ENCODE results near the gene PAQR4.

The PAQR4 gene

DNA sequence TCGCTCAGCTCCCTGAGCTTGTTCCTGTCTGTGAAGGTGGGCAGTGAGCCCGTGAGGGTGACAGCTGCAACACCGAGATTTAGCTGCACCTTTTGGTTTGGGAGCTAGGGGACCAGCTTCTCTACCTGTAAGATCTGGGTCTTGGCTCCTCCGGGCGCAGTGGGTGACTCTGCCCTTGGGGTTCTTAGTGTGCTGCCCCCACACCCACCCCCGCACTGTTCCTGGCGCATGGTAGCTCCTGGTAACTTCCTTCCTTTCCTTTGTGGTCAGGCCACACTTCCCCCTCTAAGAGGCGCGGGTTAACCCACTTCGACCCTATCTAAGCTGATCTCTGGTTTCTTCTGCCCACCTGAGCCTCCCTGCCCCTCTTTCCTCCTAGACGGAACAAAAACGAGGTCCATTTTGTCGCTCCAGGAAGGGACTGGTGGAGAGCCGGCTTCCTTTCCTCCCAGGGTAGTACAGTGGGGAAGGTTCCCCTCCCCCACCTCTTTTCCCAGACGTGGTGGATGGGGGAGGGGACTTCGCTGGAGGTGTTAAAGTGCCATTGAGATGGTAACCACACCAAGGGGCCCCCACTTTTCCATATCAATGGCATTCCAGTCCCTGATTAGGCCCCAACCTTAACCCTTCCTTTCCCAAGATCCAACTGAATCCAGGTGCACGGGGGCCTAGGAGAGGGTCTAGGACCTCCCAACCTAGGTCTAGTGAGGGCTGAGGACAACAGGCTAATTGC lies 39.0 kb downstream of the PAQR4 start:
- no peak for DNase-seq

DNA sequence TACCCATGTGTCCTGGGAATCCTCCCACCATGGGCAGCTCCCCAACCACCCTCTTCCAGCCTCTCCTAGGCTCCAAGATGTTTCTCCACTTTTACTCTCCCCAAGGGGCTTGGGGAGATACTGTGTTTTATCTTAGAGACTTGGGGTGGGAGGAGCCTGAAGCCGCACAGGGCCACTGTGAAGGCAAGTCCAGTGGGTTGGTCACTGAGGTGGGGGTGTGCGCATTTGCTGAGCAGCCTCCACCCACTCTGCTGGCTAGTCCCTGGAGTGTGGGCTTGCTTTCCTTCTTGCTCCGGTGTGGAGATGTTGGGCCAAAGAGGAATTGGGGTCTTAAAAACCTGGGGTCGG lies 39.5 kb downstream of the PAQR4 start:
- no peak for DNase-seq

DNA sequence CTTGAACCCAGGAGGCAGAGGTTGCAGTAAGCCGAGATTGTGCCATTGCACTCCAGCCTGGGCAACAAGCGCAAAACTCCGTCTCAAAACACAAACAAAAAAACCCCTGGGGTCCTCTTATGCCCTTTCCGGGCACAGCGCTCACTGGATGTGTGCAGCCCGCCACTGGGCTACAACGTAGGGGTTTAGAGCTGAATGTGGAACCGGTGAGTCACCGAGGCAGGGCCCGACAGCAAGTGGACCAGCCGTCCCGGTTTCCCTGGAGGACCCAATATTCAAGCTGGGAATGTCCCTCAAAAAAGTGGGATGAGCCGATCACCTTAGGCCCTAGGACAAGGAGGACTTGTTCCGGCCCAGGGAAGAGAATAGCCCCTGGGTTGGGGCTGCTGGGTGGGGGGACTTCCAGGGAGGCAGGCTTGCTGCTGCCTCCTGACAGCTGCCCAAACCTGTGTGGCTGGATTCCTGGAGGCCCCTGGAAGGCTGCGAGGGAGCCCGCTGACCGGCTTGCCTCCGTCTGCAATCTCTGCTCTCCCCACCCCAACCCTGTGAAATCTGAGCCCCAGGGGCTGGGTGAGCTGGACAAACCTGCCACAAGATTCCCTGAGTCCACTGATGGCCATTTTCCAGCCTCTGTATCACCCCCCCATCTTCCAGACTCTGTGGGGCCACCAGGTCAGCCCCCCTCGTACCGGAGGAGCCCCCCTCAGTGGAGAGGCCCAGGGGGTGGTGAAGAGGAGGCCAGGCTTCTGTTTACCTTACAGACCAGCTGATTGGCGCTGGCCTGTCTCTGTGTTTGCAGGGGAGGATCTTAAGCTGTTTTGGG lies 40.6 kb downstream of the PAQR4 start:
- DNase-seq, result no peak

DNA sequence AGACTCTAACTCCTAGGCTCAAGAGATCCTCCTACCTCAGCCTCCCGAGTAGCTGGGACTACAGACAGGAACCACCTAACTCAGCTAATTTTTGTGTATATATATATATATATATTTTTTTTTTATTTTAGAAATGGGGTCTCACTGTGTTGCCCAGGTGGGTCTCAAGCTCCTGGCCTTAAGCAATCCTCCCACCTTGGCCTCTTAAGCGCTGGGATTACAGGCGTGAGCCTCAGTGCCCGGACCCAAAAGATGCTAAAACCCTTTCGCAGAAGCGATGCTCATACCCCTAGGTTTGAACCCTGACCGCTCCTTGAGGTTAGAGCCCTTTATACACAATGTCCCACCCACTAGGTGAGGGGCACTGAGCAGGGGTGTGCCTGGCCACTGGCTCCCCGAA lies 41.4 kb downstream of the PAQR4 start:
- DNase-seq, result no peak

DNA sequence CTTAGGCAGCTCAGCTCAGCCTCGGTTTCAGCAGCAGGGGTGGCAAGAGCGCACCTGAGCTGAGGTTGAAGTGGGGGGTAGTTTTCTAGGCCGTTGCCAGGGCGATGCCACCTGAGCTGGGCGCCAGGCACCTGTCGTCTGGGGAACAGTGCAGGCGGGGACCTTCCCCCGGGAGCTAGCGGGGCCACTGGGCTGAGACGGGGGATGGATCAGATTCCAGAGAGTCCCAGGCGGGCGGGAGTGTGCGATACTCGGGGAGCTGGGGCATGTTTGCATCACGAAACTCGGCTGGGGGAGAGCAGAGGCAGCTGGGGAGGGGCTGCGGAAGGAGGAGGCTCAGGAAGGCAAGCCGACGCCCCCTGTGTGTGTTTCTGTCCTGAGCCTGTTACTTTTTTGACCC lies 43.1 kb downstream of the PAQR4 start:
- DNase-seq, result no peak

DNA sequence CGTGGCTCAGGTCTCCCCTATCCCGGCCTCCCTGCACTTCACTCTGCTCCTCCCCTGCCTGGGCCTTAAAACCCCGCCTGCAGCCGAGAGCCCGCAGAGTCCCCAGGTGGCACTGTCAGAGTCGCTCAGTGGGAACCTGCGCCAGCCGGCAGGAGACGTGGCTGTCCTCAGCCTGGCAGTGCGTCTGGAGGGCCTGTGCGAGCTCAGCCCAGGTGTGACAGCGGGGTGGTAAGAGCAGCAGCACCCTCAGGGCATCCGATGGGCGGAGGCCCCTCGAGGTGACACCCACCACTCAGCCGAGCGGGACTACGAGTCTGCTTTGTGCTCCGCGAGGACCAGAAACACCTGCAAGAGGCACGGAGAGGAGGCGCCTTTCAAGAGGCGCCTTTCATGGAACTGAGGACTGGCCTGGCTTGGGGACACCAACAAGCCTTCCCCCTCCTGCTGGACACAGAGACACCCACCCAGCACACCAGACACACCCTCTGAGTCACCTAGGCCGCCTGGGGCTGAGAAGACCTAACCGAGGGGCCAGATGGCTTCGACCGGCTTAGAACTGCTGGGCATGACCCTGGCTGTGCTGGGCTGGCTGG lies 43.8 kb downstream of the PAQR4 start, which contains the start of gene CLDN9:
TSS of gene CLDN9 (plus strand) at position 96 of the 593 bp plus-strand sequence. CDS start at position 536, 440 bp downstream.
- no peak for DNase-seq

DNA sequence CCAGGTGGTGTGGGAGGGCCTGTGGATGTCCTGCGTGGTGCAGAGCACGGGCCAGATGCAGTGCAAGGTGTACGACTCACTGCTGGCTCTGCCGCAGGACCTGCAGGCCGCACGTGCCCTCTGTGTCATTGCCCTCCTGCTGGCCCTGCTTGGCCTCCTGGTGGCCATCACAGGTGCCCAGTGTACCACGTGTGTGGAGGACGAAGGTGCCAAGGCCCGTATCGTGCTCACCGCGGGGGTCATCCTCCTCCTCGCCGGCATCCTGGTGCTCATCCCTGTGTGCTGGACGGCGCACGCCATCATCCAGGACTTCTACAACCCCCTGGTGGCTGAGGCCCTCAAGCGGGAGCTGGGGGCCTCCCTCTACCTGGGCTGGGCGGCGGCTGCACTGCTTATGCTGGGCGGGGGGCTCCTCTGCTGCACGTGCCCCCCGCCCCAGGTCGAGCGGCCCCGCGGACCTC lies 44.4 kb downstream of the PAQR4 start:
- DNase-seq, result no peak

DNA sequence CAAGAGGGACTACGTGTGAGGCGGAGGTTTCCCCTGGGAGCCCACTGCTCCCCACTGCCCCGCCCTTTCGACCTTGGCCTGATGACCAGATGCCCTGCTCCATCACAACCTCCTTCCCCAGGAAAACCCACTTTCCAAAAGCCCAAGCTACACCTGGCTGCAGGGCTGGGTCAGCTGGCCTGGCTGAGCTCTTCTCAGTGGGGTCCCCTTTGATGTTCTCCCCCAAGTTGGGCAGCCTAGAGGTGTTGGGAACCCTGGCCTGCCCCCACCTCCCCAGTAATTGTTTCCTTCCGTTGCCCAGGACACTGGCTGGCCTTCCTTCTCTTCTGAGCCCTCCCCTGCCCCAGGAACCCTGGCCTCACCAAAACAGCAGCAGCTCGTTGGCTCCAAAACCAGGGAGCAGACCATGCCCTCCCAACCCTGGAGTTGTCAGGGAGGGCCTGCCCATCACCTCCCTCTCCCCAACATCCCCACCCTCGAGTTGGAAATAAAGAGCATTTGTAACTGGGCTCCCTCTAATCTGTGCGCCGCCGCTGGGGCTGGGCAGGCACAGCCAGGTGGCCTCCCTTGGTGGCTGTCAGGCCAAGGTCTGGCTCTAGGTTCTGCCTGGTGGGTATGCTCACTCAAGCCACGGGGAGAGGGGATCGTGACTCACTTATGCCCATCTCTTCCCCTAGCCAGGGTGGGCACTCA lies 45.0 kb downstream of the PAQR4 start:
- DNase-seq, result no peak

DNA sequence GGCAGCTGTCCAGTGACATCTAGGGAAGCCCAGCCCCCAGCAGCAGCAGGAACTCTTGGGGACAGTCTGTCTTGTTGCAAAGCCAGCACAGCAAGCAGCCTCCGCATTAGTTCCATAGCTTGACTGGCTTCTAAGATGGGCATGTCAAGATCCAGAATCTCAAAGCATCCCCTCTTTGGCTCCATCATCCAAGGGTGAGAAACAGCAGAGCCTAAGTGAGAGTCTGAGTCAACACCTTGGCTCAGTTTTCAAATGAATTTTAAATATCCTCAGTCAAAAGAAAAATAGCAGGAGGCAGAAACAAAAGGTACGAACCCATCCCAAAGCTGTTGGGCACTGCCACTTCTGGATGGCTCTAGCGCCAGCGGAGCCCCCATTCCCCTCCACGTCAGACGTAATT lies 45.8 kb downstream of the PAQR4 start:
- DNase-seq, result no peak

DNA sequence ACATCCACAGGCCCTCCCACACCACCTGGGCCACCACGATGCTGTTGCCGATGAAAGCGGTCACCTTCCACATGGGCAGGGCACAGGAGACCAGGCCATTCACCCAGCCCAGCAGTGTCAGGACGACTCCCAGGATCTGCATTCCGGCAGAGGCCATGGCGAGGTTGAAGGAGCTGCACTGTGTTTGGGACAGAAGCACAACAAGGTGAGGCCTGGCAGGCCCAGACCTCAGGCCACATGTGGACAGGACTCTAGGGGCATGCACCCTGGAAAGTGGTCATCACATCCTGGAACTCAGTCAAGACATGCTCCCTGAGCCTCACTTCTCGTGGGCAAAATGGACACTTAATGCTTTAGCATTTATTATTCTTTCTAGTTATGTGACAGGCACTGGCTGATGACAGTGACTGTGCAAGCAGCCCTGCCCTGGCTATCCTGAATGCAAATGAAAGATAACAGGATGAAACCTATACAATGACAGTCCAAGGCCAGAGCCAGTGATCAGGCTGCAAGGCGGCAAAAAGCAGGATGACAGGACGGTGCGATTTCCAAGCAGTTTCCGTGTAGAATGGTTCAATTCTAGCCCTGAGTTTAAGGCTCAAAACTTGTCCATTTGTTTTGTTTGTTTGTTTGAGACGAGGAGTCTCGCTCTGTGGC lies 46.8 kb downstream of the PAQR4 start:
- DNase-seq, result no peak

DNA sequence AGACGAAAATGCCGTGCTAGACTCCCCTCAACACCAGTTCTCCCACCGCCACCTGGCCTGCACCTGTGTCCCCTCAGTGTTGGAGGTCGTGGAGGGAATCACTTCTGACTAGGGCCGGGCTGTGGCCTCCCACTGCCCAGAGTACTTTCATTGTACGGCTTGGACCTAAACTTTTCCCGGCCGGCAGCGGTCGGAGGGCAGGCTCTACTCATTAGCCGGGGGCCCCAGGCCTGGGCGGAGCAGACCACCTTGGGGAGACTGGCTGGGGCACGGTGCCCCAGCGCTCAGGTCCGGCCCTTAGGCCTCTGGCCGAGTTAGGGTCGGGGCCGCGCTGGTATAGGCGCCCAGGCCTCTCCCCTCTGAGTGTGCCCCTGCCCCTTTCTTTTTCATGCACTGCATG lies 48.2 kb downstream of the PAQR4 start:
- no peak for DNase-seq

DNA sequence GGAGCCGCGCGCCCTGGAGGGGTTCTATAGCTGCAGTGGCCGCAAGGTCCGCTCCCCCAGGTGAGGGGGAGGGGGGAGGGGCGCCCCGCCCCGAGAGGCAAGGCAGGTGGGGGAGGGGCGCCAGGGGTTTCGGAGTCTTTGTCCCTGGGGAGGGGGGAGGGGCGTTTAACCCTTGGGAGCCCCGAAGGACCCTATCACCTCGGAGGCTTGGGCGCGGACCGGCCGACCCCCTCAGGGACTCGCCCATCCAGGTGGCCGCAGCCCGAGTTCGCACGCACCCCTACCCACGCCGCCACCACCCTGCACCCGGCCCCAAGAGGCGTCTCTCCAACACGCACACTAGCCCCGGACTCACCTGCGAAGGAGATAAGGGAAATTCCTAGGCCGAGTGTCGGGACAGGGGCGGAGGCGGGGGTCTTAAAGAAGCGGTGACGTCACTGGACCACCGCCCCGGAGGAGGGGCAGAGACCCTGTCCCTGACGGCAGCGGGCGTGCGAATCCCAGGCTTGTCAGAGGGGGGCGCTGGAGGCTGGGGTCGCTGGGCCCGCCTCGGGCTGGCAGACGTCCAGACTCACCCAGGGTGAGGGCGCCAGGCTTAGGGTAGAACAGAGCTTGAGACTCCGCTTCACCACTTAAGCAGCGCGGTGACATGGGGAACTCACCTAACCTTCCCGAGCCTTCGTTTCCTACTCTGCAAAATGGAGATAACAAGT lies 48.8 kb downstream of the PAQR4 start, which contains the start of gene CLDN6:
TSS of gene CLDN6 (minus strand) at position 390 of the 713 bp plus-strand sequence. CDS start 2,162 bp downstream, outside the sequence.
- DNase-seq, result no peak

DNA sequence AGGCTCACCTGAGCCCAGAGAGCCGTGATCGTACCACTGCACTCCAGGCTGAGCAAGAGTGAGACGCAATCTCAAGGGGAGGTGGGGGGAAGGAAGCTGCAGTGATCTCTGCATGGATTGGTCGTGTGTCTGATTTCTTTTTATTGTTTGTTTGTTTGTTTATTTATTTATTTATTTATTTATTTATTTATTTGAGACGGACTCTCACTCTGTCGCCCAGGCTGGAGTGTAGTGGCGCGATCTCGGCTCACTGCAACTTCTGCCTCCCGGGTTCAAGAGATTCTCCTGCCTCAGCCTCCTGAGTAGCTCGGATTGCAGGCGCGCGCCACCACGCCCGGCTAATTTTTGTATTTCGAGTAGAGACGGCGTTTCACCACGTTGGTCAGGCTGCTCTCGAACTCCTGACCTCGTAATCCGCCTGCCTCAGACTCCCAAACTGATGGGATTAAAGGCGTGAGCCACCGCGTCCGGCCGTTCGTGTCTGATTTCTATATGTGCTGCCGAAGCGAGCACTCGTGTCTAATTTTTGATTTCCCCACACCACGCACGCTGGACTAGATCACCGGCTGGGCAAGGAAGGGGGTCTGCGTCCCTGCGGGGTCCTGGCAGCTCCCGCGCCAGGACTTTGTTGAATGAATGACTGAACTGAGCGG lies 50.6 kb downstream of the PAQR4 start:
- no peak for DNase-seq

DNA sequence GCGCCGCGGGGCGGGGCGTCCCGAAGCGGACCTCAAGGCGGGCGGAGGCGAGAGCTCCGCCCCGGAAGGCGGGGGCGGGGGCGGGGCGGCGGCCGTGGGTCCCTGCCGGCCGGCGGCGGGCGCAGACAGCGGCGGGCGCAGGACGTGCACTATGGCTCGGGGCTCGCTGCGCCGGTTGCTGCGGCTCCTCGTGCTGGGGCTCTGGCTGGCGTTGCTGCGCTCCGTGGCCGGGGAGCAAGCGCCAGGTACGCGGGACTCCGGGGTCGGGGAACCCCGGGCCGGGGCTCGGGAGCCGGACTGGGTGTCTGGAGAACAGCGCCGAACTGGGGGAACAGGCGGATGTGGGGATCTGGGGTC lies 51.1 kb downstream of the PAQR4 start, which contains the start of gene TNFRSF12A:
TSS of gene TNFRSF12A (plus strand) at position 122 of the 357 bp plus-strand sequence. CDS start at position 152, 30 bp downstream.
- DNase-seq, result peak; percentile 56

DNA sequence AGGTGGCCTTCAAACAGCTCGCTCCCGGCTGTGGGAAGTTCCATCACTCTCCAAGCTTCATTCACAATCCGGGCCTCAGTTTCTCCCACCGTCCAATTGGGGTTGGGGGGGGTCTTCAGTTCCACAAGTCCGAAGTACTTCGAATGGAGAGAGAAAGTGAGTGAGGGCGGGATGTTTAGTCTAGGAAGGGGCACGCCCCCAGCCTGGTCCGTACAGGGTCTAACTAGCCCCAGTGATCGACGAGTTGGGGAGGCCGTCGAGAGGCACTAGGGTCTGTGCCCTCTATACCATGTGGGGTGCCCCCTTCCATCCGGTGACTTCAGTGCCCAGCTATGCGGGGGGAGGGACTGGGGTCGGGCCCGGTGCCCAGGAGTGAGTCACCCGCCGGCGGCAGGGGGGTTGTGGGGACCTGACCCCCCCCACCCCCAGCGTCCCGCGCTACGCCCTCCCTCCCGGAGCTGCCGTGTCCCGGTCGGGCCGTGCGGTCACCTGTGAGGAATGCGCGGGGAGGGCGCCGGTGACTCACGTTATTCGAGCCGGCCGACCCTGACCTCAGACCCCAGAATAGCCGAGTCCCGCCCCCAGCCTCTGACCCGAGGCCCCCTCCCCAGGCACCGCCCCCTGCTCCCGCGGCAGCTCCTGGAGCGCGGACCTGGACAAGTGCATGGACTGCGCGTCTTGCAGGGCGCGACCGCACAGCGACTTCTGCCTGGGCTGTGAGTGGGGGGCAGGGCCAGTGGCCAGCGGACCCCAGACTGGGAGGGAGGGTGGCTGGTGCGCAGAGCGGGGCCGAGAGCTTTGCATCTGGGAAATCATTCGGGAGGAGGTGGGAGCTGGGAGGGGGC lies 51.7 kb downstream of the PAQR4 start:
- peak; percentile 72 for DNase-seq

DNA sequence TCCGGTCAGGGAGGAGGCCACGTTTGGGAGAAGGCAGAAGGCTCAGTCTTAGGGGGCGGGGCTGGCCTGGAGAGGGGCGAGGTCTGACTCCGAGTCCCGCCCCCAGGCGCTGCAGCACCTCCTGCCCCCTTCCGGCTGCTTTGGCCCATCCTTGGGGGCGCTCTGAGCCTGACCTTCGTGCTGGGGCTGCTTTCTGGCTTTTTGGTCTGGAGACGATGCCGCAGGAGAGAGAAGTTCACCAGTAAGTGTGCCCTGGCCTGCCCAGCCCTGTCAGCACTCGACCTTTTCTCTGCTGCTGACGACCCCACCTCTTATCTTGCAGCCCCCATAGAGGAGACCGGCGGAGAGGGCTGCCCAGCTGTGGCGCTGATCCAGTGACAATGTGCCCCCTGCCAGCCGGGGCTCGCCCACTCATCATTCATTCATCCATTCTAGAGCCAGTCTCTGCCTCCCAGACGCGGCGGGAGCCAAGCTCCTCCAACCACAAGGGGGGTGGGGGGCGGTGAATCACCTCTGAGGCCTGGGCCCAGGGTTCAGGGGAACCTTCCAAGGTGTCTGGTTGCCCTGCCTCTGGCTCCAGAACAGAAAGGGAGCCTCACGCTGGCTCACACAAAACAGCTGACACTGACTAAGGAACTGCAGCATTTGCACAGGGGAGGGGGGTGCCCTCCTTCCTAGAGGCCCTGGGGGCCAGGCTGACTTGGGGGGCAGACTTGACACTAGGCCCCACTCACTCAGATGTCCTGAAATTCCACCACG lies 52.5 kb downstream of the PAQR4 start:
- peak; percentile 79 for DNase-seq

DNA sequence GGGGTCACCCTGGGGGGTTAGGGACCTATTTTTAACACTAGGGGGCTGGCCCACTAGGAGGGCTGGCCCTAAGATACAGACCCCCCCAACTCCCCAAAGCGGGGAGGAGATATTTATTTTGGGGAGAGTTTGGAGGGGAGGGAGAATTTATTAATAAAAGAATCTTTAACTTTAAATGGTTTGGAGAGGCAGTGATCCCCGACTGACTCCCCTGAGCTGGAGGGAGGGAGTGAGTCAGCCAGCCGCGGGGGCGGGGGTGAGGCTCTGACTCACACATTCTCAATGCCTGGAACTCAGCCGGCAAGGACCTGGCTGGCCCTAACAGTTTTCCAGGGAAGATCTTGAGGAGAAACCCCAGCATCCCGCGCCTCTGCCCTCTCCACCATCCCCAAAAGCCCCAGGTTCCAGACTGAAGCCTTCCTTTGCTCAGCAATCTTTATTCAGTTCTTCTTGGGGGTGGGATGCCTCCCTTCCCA lies 53.1 kb downstream of the PAQR4 start:
- DNase-seq, result peak; percentile 81

DNA sequence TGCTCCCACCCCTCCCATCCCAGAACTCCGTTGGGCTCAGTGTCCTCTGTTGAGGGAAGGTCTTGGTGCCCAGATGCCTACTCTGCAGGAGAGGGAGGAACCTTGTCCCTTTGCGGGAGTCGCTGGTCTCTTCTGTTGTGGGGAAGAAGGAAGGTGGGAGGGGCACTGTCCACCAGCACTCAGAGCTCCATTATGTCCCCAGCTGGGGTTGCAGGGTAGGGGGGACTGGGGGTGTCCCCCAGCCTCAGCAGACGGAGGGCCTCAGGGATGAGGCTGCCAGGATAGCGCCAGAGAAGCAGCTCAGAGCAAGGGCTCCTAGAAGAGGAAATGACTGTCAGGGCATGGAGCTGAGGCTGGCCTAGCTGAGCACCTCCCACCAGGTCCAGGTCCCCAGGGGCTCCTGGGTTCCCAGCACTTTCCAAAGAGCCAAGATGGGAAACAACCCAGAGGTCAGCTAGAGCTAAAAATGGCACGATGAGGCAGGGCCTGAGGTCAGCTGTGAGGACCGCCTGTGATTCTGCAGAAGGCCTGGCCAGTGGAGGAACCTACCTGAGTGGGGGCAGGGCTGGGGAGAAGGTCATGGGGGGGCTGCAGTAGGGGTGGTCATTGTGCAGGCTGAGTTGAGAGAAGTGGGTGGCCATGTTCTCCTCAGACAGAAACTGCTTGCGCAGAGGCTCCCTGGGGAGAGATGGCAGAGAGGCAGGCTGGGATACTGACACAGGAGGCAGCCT lies 53.7 kb downstream of the PAQR4 start:
- no peak for DNase-seq

Data from activated CD4-positive, alpha-beta T cell treated with anti-CD3 and anti-CD28 coated beads, Interleukin-2, amount 50 U/mL, for 1 hour (primary cell).